ENCODE measurements around the gene PMPCA. TPM values are rescaled to one million over a fixed set of nuclear protein-coding genes. Genes with fewer than 3 reads are reported as not detected.

PMPCA gene
- total RNA-seq, 1 experiment from 2014 or later, result 116 TPM

- Histone ChIP-seq H3K4me1 (ENCODE audit: control insufficient read depth in 1 of 2, insufficient read depth in 2 of 2, low read length in 2 of 2) (peaks cover 0 to 9% of the 10 kb centered on the region in 2 experiments; a peak in 2 of 4 replicates), H4K20me1 (ENCODE audit: insufficient read depth) (no peaks in the 10 kb centered on the region), H3K27me3 (ENCODE audit: insufficient read depth, low read length) (no peaks in the 10 kb centered on the region), H3K27ac (ENCODE audit: low read depth, low read length) (no peak overlapping the region), H3K79me2 (ENCODE audit: insufficient read depth, low read length) (no peaks in the 10 kb centered on the region), H3K4me2 (ENCODE audit: low read length) (no peak overlapping the region), H3K9me3 (ENCODE audit: control insufficient read depth in 1 of 2, insufficient read depth in 1 of 2, low read depth in 1 of 2, low read length in 2 of 2) (no peaks in the 10 kb centered on the region), H3K9ac (ENCODE audit: low read length) (no peak overlapping the region), H3K36me3 (ENCODE audit: control insufficient read depth in 1 of 2, insufficient read depth in 2 of 2, low read length in 2 of 2) (no peaks in the 10 kb centered on the region), H3K4me3 (replicated peaks in 1 of 2; ENCODE audit: low read depth in 1 of 2, low read length in 2 of 2) (no peak overlapping the region), H3K9me2 (ENCODE audit: insufficient read depth) (no peaks in the 10 kb centered on the region), H2AFZ (ENCODE audit: low read depth, low read length, poor library complexity, severe bottlenecking) (no peak overlapping the region)
- no peak for DNase-seq (ENCODE audit: low read depth, low spot score)
- ATAC-seq, result no peak
- intact Hi-C loops (cut with micrococcal nuclease), result no loop called here
- ChIA-PET CTCF (interaction anchor here (1.3 kb wide), 1 partner anchor 9 kb away, joined by 6 read pairs; no protein-coding TSS in a partner anchor), POLR2A (no interaction called here), RAD21 (ENCODE audit: low non-redundant PET in 1 of 2, low total read pairs in 2 of 2, uncharacterized antibody in 2 of 2, unreplicated experiment in 2 of 2) (no interaction called here)
- no TSS peak for BruUV-seq (replicated peaks)
- TF ChIP-seq ZNF274 (IDR thresholded peaks at IDR 0.05; ENCODE audit: low read depth, low read length), result no peak
- TF ChIP-seq RAD21 (IDR thresholded peaks at IDR 0.05; ENCODE audit: low read depth), result no peak
- no peak for TF ChIP-seq POLR2AphosphoS5 (IDR thresholded peaks at IDR 0.05; ENCODE audit: low read depth, low read length)
- TF ChIP-seq, protein P1, sequence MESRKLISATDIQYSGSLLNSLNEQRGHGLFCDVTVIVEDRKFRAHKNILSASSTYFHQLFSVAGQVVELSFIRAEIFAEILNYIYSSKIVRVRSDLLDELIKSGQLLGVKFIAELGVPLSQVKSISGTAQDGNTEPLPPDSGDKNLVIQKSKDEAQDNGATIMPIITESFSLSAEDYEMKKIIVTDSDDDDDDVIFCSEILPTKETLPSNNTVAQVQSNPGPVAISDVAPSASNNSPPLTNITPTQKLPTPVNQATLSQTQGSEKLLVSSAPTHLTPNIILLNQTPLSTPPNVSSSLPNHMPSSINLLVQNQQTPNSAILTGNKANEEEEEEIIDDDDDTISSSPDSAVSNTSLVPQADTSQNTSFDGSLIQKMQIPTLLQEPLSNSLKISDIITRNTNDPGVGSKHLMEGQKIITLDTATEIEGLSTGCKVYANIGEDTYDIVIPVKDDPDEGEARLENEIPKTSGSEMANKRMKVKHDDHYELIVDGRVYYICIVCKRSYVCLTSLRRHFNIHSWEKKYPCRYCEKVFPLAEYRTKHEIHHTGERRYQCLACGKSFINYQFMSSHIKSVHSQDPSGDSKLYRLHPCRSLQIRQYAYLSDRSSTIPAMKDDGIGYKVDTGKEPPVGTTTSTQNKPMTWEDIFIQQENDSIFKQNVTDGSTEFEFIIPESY (IDR thresholded peaks at IDR 0.05; ENCODE audit: extremely low read depth, insufficient replicate concordance, low read length), result no peak
- no peak for TF ChIP-seq CEBPB (IDR thresholded peaks at IDR 0.05; ENCODE audit: low read depth)
- TF ChIP-seq YY1 (IDR thresholded peaks at IDR 0.05; ENCODE audit: extremely low read depth, insufficient replicate concordance, low read depth, low read length), result no peak
- no peak for TF ChIP-seq CBX3 (IDR thresholded peaks at IDR 0.05; ENCODE audit: low read depth)
- no peak for TF ChIP-seq TCF7L2 (IDR thresholded peaks at IDR 0.05; ENCODE audit: borderline replicate concordance, extremely low read depth, insufficient read depth, insufficient read length)
- TF ChIP-seq ZFX (IDR thresholded peaks at IDR 0.05), result no peak
- TF ChIP-seq SP1 (IDR thresholded peaks at IDR 0.05; ENCODE audit: low read depth), result no peak
Observed at GRCh38 chr9:136371533-136371880, 39.0 kb upstream of the PMPCA start.
